NB4 (cell line): ENCODE data around the gene RDM1.

ENCODE experiments used
- DNase-seq: peaks from one replicate; pipeline ENCODE4 v3.0.0; 2010; ENCODE audit warnings: low read depth
- H3K4me3 ChIP-seq: one replicate; pipeline ENCODE4 v1.5.1; 2011; ENCODE audit warnings: mild to moderate bottlenecking, low read depth, low read length, moderate library complexity
- CTCF ChIP-seq: IDR thresholded peaks from one replicate; pipeline ENCODE4 v1.5.1; 2012; ENCODE audit warnings: low read depth, low read length
- MAX ChIP-seq: IDR thresholded peaks from 2 replicates; pipeline ENCODE4 v1.6.1; 2011; ENCODE audit warnings: low read depth, low read length
- MYC ChIP-seq: IDR thresholded peaks from 2 replicates; pipeline ENCODE4 v1.6.1; 2011; ENCODE audit warnings: low read depth, low read length
- POLR2A ChIP-seq: IDR thresholded peaks from 2 replicates; pipeline ENCODE4 v1.6.1; 2011; ENCODE audit warnings: mild to moderate bottlenecking; ENCODE audit not compliant: insufficient read length; ENCODE audit errors: extremely low read depth

The RDM1 gene

GRCh38 chr17:35930211-35931065 lies at the start of gene RDM1:
RDM1 (minus strand) TSS chr17:35930773; CDS start chr17:35930727, 46 bp downstream.
- DNase-seq = peak; percentile 94
- H3K4me3 ChIP-seq = peak within 1 kb of the TSS; percentile 78
- peak; percentile 52 for TF ChIP-seq POLR2A
- no peak for TF ChIP-seq CTCF
- peak; percentile 75 for TF ChIP-seq MYC
- TF ChIP-seq MAX = peak; percentile 76

GRCh38 chr17:35978346-35978745 lies 47.8 kb upstream of the RDM1 start:
- no peak for TF ChIP-seq POLR2A
- no peak for TF ChIP-seq MYC
- no peak for TF ChIP-seq CTCF
- TF ChIP-seq MAX = no peak

GRCh38 chr17:35977509-35977908 lies 46.9 kb upstream of the RDM1 start:
- DNase-seq = no peak
- H3K4me3 ChIP-seq = no peak overlapping the region
- TF ChIP-seq POLR2A (no peak), CTCF (no peak), MYC (no peak), MAX (no peak)

More at GRCh38 chr17:35978346-35978745, 47.8 kb upstream of the RDM1 start:
- DNase-seq = no peak
- H3K4me3 ChIP-seq = no peak overlapping the region

- H3K4me3 ChIP-seq = no peak overlapping the region
- no peak for TF ChIP-seq MYC
- TF ChIP-seq POLR2A = no peak
- no peak for TF ChIP-seq MAX
- no peak for TF ChIP-seq CTCF
- no peak for DNase-seq
These were observed 43.0 kb upstream of the RDM1 start for GRCh38 chr17:35973333-35974260.

GRCh38 chr17:35972945-35973332 lies 42.4 kb upstream of the RDM1 start:
- no peak for DNase-seq
- TF ChIP-seq POLR2A = no peak
- no peak for TF ChIP-seq MYC
- TF ChIP-seq CTCF = no peak
- no peak for TF ChIP-seq MAX
- no peak overlapping the region for H3K4me3 ChIP-seq
